ENCODE results near the gene LINS1.

DNA sequence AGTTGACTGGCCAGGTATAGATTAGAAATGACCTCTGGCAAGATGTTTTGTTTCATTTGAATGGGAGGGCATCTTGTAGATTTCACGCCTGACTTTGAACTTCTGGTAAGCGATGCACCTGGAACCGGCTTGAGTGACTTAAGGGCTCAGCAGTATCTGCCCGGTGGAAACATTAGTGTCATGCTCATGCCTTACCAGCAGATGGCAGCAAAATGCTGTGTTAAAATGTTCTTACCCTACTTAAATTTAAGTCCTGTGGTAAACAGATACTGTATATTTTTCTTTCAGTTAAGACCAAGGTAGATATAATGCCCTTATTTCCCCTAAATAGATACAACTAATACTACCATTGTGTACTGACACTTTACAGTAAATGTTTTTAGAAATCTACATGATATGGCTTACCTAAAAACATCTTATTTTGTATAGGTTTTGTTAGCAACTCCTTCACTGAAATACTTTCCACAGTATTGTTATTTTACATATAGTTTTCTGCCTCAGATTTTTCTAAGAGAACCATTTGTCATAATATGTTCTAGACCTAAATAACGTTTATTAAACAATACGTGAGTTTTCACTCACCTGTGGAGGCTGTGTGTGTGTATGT, 25.9 kb upstream of the LINS1 start:
- peak; percentile 76 to 92 (median 84) for TF ChIP-seq CTCF (IDR thresholded peaks at IDR 0.05)
- no peak for TF ChIP-seq POLR2A (IDR thresholded peaks at IDR 0.05)
